Chondrocyte (in vitro differentiated cells): ENCODE measurements around the gene NBPF12. TPM values are rescaled to one million over a fixed set of nuclear protein-coding genes. Genes with fewer than 3 reads are reported as not detected.

Source experiments
- total RNA-seq: library from RNA; stranded (reverse); gene quantifications from 3 replicates; pipeline ENCODE4 v1.2.1, GENCODE V29; 2021

The NBPF12 gene
- total RNA-seq, 1 donor from 2014 or later = 9.5 TPM

Other genes with a start within 250 kb of the NBPF12 start
- gene PRKAB2, start 234.1 kb downstream of the NBPF12 start, total RNA-seq = 24.3 to 30.8 TPM (median 29.5 TPM) in 3 replicates